Right lobe of liver (tissue), 6 donors: ENCODE data around the gene AGAP3. TPM values are rescaled to one million over a fixed set of nuclear protein-coding genes. Genes with fewer than 3 reads are reported as not detected.
A peak's percentile ranks its signal among the peaks of the same experiment; 100 is the strongest.

Experiments used
- ATAC-seq, 4 donors: fragments of 200-7000 bp; cut with Tn5 transposase; one replicate each; pipeline ENCODE4 v1.9.1; 2020; ENCODE audit warnings: mild to moderate bottlenecking in 4 of 4, moderate library complexity in 4 of 4
- DNase-seq, 3 donors: peaks; one replicate each; pipeline ENCODE4 v3.0.0-alpha.2; 2020
- H3K27ac ChIP-seq, 3 donors: fragments of 200-600 bp; one replicate each; pipeline ENCODE4 v1.8.0; 2022
- H3K27me3 ChIP-seq, 2 donors: fragments of 200-600 bp; one replicate each; pipeline ENCODE4 v1.8.0; 2022
- H3K36me3 ChIP-seq, 4 donors: fragments of 200-600 bp; sonication (generic) in 1 of 4; one replicate each; pipeline versions ENCODE4 v1.5.1 to v1.8.0; 2017 to 2022; ENCODE audit warnings: control low read depth in 1 of 4
- H3K4me1 ChIP-seq, 4 donors: fragments of 200-600 bp; sonication (generic) in 1 of 4; one replicate each; pipeline versions ENCODE4 v1.5.1 to v1.8.0; 2017 to 2022; ENCODE audit warnings: control low read depth in 1 of 4
- H3K4me3 ChIP-seq, 3 donors: fragments of 200-600 bp; one replicate each; pipeline ENCODE4 v1.8.0; 2022
- H3K9me3 ChIP-seq, 4 donors: fragments of 200-600 bp; sonication (generic) in 1 of 4; one replicate each; pipeline versions ENCODE4 v1.5.1 to v1.8.0; 2017 to 2022; ENCODE audit warnings: control low read depth in 1 of 4
- POLR2A ChIP-seq: fragments of 450-650 bp; IDR thresholded peaks from one replicate; pipeline ENCODE4 v1.6.1; 2017; ENCODE audit warnings: antibody characterized with exemption, mild to moderate bottlenecking
- WGBS: methylation state at CpG from one replicate; pipeline ENCODE4 v1.1.6; 2018; ENCODE audit warnings: low coverage, low lambda C conversion rate; ENCODE audit not compliant: insufficient coverage; ENCODE audit errors: missing lambda C conversion rate; 5-methylcytosine and 5-hydroxymethylcytosine counted together
- intact Hi-C, 2 donors: fragments of 100-400 bp; cut with DNase I; formaldehyde crosslinking; loops; one replicate each; pipeline versions ENCODE4 v1.11.2 to v1.14.1; 2022
- total RNA-seq, 6 experiments: library from RNA; depleted of rRNA in 2 of 6; stranded (reverse); fragments of >200 nt in 2 of 6; fragmentation: NEBNext Ultra II Directional in 3 of 6; extraction: Animal tissue kit (Norgen Biotek cat#: 25700) in 3 of 6; gene quantifications; one replicate each; pipeline versions ENCODE4 v1.1.0 to v1.2.4, GENCODE V29; 2016 to 2023
- TF ChIP-seq, protein P1 (sequence below), 4 donors: fragments of 200-600 bp in 3 of 4; fragments of 450-650 bp in 1 of 4; IDR thresholded peaks; one replicate each; pipeline versions ENCODE4 v1.5.1 to v1.8.0; 2016 to 2022; ENCODE audit warnings: antibody characterized with exemption in 4 of 4, mild to moderate bottlenecking in 2 of 4
- donor health status: DM: no; HTN: yes; CAD: no.
- donor health status: DM: no; HTN: no; CAD: no.
- donor health status: DM: no; HTN: no; CAD: no.
- donor health status: DM: no; HTN: yes; CAD: no.
- donor health status: DM: no; HTN: yes; CAD: no.

AGAP3 gene
- total RNA-seq, 6 experiments from 2014 or later, result 36.3 to 44.3 (median 39.5) TPM

DNA sequence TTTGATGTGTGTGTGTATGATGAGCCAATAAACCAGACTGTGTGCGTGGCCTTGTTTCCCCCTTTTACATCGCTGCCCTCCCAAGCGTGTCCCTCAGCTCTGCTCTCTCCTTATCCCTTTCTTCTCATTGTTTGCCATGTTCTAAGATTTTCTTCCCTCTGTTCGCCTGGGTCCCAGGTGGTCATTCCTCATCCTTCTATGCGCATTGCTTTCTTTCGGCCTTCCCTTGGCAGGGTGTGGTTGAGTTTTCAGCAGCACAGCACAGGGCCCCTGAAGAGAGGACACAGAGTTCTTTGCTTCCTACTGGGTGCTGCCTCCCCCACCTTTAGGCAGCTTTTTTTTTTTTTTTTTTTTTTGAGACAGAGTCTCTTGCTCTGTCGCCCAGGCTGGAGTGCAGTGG, 58.1 kb downstream of the AGAP3 start:
- no peaks in the 10 kb centered on the region for H3K27me3 ChIP-seq

GRCh38 chr7:151146761-151147160, 60.5 kb downstream of the AGAP3 start:
- Histone ChIP-seq H3K9me3 (no peaks in the 10 kb centered on the region), H3K4me3 (no peak overlapping the region), H3K36me3 (peaks cover 0 to 6% (median 0%) of the 10 kb centered on the region in 4 donors), H3K27me3 (no peaks in the 10 kb centered on the region), H3K27ac (no peak overlapping the region), H3K4me1 (no peaks in the 10 kb centered on the region)
- no peak for TF ChIP-seq POLR2A
- TF ChIP-seq, protein P1, sequence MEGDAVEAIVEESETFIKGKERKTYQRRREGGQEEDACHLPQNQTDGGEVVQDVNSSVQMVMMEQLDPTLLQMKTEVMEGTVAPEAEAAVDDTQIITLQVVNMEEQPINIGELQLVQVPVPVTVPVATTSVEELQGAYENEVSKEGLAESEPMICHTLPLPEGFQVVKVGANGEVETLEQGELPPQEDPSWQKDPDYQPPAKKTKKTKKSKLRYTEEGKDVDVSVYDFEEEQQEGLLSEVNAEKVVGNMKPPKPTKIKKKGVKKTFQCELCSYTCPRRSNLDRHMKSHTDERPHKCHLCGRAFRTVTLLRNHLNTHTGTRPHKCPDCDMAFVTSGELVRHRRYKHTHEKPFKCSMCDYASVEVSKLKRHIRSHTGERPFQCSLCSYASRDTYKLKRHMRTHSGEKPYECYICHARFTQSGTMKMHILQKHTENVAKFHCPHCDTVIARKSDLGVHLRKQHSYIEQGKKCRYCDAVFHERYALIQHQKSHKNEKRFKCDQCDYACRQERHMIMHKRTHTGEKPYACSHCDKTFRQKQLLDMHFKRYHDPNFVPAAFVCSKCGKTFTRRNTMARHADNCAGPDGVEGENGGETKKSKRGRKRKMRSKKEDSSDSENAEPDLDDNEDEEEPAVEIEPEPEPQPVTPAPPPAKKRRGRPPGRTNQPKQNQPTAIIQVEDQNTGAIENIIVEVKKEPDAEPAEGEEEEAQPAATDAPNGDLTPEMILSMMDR (IDR thresholded peaks at IDR 0.05), result no peak
- ATAC-seq, result no peak
- 57% methylated on average over 3 of the region's 3 CpGs for WGBS
- peak in 1 of 3 donors; percentile 12 for DNase-seq
- intact Hi-C loops, result no loop called here

More for the DNA sequence above, 58.1 kb downstream of the AGAP3 start:
- intact Hi-C loops, result no loop called here
- peaks cover 0 to 15% (median 0%) of the 10 kb centered on the region in 4 donors for H3K36me3 ChIP-seq
- no peaks in the 10 kb centered on the region for H3K4me1 ChIP-seq
- 91% methylated on average over 7 of the region's 7 CpGs for WGBS
- ATAC-seq (no peak), DNase-seq (no peak)
- no peaks in the 10 kb centered on the region for H3K9me3 ChIP-seq
- H3K4me3 ChIP-seq, result no peak overlapping the region
- no peak overlapping the region for H3K27ac ChIP-seq
- TF ChIP-seq POLR2A, result no peak
- TF ChIP-seq, protein P1 (IDR thresholded peaks at IDR 0.05), result no peak

DNA sequence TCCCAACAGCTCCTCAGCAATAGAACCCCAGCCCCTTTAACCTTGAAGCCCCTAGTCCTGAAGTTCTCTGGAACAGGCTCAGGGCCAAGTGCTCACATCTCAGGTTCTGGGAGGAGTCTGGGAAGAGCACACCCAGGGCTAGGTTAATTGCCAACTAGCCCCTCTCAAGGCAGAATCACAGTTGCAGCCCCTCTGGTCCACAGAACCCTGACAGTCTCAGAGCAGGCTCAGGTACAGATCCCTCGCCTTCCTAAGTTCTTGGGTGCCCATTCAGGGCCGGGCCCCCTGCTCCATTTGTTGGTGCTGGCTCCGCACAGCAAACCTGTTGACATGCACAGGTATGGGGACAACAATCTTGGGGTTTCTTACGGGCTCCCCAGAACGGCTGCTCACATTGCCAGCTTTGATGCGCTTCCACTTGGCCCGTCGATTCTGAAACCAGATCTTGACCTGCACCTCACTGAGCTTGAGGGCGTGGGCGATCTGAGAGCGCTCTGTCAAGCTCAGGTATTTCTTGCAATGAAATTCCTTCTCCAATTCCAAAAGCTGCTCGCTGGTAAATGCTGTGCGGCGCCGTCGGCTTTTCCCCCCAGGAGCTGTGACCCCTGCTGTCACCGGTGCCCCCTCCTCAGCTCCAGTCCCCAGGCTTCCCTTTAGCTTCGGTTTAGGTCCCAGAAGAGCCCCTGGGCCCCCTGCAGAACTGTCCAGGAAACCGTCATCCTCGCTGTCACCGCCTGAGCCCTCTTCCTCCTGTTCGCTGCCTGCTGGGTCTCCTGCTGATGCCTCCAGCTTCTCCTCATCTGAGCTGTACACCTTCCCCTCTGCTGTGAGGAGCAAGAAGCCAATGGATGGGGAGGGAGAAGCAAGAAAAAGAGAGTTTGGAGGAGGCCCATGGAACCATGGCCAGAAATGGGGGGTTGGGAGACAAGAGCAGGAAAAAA, 62.3 kb downstream of the AGAP3 start:
- Histone ChIP-seq H3K27me3 (no peaks in the 10 kb centered on the region), H3K4me3 (no peak overlapping the region), H3K36me3 (peaks cover 0 to 3% (median 0%) of the 10 kb centered on the region in 4 donors), H3K4me1 (no peaks in the 10 kb centered on the region), H3K27ac (no peak overlapping the region), H3K9me3 (no peaks in the 10 kb centered on the region)
- intact Hi-C loops, result no loop called here
- WGBS, result 42% methylated on average over 16 of the region's 22 CpGs
- ATAC-seq (no peak), DNase-seq (peak in 1 of 3 donors; percentile 32)
- TF ChIP-seq POLR2A, result no peak
- TF ChIP-seq, protein P1 (IDR thresholded peaks at IDR 0.05), result no peak

- no peaks in the 10 kb centered on the region for H3K36me3 ChIP-seq
- no peak overlapping the region for H3K4me3 ChIP-seq
- WGBS, result 47% methylated on average over 3 of the region's 3 CpGs
- no peaks in the 10 kb centered on the region for H3K27me3 ChIP-seq
- DNase-seq (no peak), ATAC-seq (no peak)
- no peaks in the 10 kb centered on the region for H3K4me1 ChIP-seq
- TF ChIP-seq, protein P1 (IDR thresholded peaks at IDR 0.05), result no peak
- no peak for TF ChIP-seq POLR2A
- no peak overlapping the region for H3K27ac ChIP-seq
- intact Hi-C loops, result no loop called here
- H3K9me3 ChIP-seq, result no peaks in the 10 kb centered on the region
Observed at GRCh38 chr7:151150388-151150787, 64.1 kb downstream of the AGAP3 start.
